Body of pancreas (tissue), 4 donors: ENCODE results near the gene BAIAP3. TPM values are rescaled to one million over a fixed set of nuclear protein-coding genes. Genes with fewer than 3 reads are reported as not detected.

Experiments
- ATAC-seq: fragments of 150-250 bp; one replicate; pipeline ENCODE4 v1.9.1; 2016
- DNase-seq, 4 donors: peaks; one replicate each; pipeline ENCODE4 v3.0.0-alpha.2; 2019
- H3K27ac ChIP-seq, 4 donors: fragments of 200-600 bp; sonication (generic); 1 replicate in 3 of 4; 2 replicates in 1 of 4; pipeline versions ENCODE4 v1.5.1 to v1.6.1; 2016 to 2019; ENCODE audit warnings: mild to moderate bottlenecking in 1 of 4, mixed read lengths in 1 of 4, moderate library complexity in 1 of 4
- H3K27me3 ChIP-seq, 2 donors: fragments of 200-600 bp; sonication (generic); one replicate each; pipeline ENCODE4 v1.6.0; 2016; ENCODE audit warnings: mild to moderate bottlenecking in 1 of 2
- H3K36me3 ChIP-seq, 2 donors: fragments of 200-600 bp; sonication (generic); replicated peaks in 1 of 2; 2 replicates each; pipeline ENCODE4 v1.5.1; 2016; ENCODE audit warnings: low read depth in 2 of 2; ENCODE audit not compliant: insufficient read depth in 1 of 2
- H3K4me1 ChIP-seq: fragments of 200-600 bp; sonication (generic); one replicate; pipeline ENCODE4 v1.6.0; 2016
- H3K4me3 ChIP-seq, 2 donors: fragments of 200-600 bp; sonication (generic); 1 replicate in 1 of 2; 2 replicates in 1 of 2; pipeline ENCODE4 v1.5.1; 2016 to 2019
- H3K9me3 ChIP-seq, 3 donors: fragments of 200-600 bp; sonication (generic); 1 replicate in 2 of 3; 2 replicates in 1 of 3; pipeline ENCODE4 v1.5.1; 2016
- CTCF ChIP-seq, 7 experiments: fragments of 450-650 bp in 4 of 7; fragments of 200-600 bp in 3 of 7; sonication (generic) in 3 of 7; IDR thresholded peaks; one replicate each; pipeline ENCODE4 v1.5.1; 2016 to 2019; ENCODE audit warnings: antibody characterized with exemption in 7 of 7
- POLR2A ChIP-seq, 3 donors: fragments of 450-650 bp; IDR thresholded peaks; one replicate each; pipeline ENCODE4 v1.6.1; 2016; ENCODE audit warnings: antibody characterized with exemption in 3 of 3, mild to moderate bottlenecking in 2 of 3
- WGBS, 2 donors: methylation state at CpG; one replicate each; pipeline ENCODE4 v1.1.5; 2017; 5-methylcytosine and 5-hydroxymethylcytosine counted together
- intact Hi-C: fragments of 100-400 bp; cut with DNase I; formaldehyde crosslinking; loops from one replicate; pipeline ENCODE4 v1.15.1; 2023
- total RNA-seq, 2 donors: library from RNA; depleted of rRNA; stranded (reverse); fragments of >200 nt; gene quantifications; one replicate each; pipeline ENCODE4 v1.1.0, GENCODE V29; 2016

Gene BAIAP3
- total RNA-seq, 2 donors from 2014 or later: 7.0 to 20.8 TPM

GRCh38 chr16:1299868-1300203 lies 33.6 kb upstream of the BAIAP3 start:
- DNase-seq (no peak), ATAC-seq (no peak)
- WGBS, 2 donors: 43 to 44% methylated on average over 11 to 12 of the region's 12 CpGs
- Histone ChIP-seq H3K27ac (peak overlapping the region in 2 of 4 donors; percentile 5 to 70), H3K4me3 (no peak overlapping the region), H3K36me3 (no peaks in the 10 kb centered on the region), H3K4me1 (peaks cover 59% of the 10 kb centered on the region), H3K27me3 (no peaks in the 10 kb centered on the region), H3K9me3 (no peaks in the 10 kb centered on the region)
- intact Hi-C loops: no loop called here
- TF ChIP-seq POLR2A (IDR thresholded peaks at IDR 0.05) (no peak), CTCF (IDR thresholded peaks at IDR 0.05) (no peak)

GRCh38 chr16:1300664-1301476 lies 32.6 kb upstream of the BAIAP3 start:
- no peak for TF ChIP-seq POLR2A (IDR thresholded peaks at IDR 0.05)
- peak; percentile 75 to 90 (median 82) for TF ChIP-seq CTCF (IDR thresholded peaks at IDR 0.05)
- no peak overlapping the region for H3K4me3 ChIP-seq
- 0 to 7% methylated on average over 1 to 42 of the region's 42 CpGs for WGBS, 2 donors
- H3K27me3 ChIP-seq: no peaks in the 10 kb centered on the region
- H3K27ac ChIP-seq: no peak overlapping the region
- H3K4me1 ChIP-seq: peaks cover 59% of the 10 kb centered on the region
- ATAC-seq (peak; percentile 79), DNase-seq (peak; percentile 74 to 84 (median 80))
- intact Hi-C loops: no loop called here
- no peaks in the 10 kb centered on the region for H3K36me3 ChIP-seq
- H3K9me3 ChIP-seq: no peaks in the 10 kb centered on the region

GRCh38 chr16:1301562-1301961 lies 31.9 kb upstream of the BAIAP3 start:
- no peak overlapping the region for H3K27ac ChIP-seq
- H3K4me3 ChIP-seq: no peak overlapping the region
- 63 to 75% methylated on average over 11 to 12 of the region's 12 CpGs for WGBS, 2 donors
- ATAC-seq (no peak), DNase-seq (no peak)
- H3K9me3 ChIP-seq: no peaks in the 10 kb centered on the region
- no peak for TF ChIP-seq CTCF (IDR thresholded peaks at IDR 0.05)
- TF ChIP-seq POLR2A (IDR thresholded peaks at IDR 0.05): no peak
- H3K4me1 ChIP-seq: peaks cover 57% of the 10 kb centered on the region
- H3K27me3 ChIP-seq: no peaks in the 10 kb centered on the region
- intact Hi-C loops: no loop called here
- no peaks in the 10 kb centered on the region for H3K36me3 ChIP-seq

GRCh38 chr16:1305823-1306222 lies 27.6 kb upstream of the BAIAP3 start:
- intact Hi-C loops: no loop called here
- Histone ChIP-seq H3K27me3 (no peaks in the 10 kb centered on the region), H3K36me3 (no peaks in the 10 kb centered on the region), H3K4me1 (peaks cover 19% of the 10 kb centered on the region), H3K9me3 (no peaks in the 10 kb centered on the region), H3K4me3 (no peak overlapping the region), H3K27ac (no peak overlapping the region)
- TF ChIP-seq CTCF (IDR thresholded peaks at IDR 0.05): no peak
- TF ChIP-seq POLR2A (IDR thresholded peaks at IDR 0.05): no peak
- no peak for ATAC-seq
- WGBS, 2 donors: 66 to 79% methylated on average over 7 to 12 of the region's 12 CpGs
- no peak for DNase-seq

- no peaks in the 10 kb centered on the region for H3K27me3 ChIP-seq
- 68 to 72% methylated on average over 4 of the region's 4 CpGs for WGBS, 2 donors
- H3K36me3 ChIP-seq: no peaks in the 10 kb centered on the region
- H3K9me3 ChIP-seq: no peaks in the 10 kb centered on the region
- H3K4me3 ChIP-seq: no peak overlapping the region
- ATAC-seq: no peak
- peaks cover 19% of the 10 kb centered on the region for H3K4me1 ChIP-seq
- H3K27ac ChIP-seq: no peak overlapping the region
- intact Hi-C loops: no loop called here
- TF ChIP-seq POLR2A (IDR thresholded peaks at IDR 0.05) (no peak), CTCF (IDR thresholded peaks at IDR 0.05) (no peak)
- no peak for DNase-seq
These were observed 27.1 kb upstream of the BAIAP3 start for GRCh38 chr16:1306334-1306733.
